Ovary (tissue), 3 donors: Measurements from ENCODE around the gene MAP4.

ENCODE experiments used
- CTCF ChIP-seq, 3 donors: fragments of 450-650 bp in 2 of 3; fragments of 200-600 bp in 1 of 3; IDR thresholded peaks; one replicate each; pipeline versions ENCODE4 v1.5.1 to v1.8.0; 2016 to 2022; ENCODE audit warnings: antibody characterized with exemption in 3 of 3, mild to moderate bottlenecking in 1 of 3
- EP300 ChIP-seq: sonication (generic); formaldehyde crosslinking; IDR thresholded peaks from one replicate; pipeline ENCODE4 v1.6.1; 2017; ENCODE audit warnings: antibody characterized with exemption
- POLR2A ChIP-seq: fragments of 450-650 bp; IDR thresholded peaks from one replicate; pipeline ENCODE4 v1.6.1; 2017; ENCODE audit warnings: antibody characterized with exemption, mild to moderate bottlenecking, moderate library complexity
- donor health status: DM: no; HTN: no; CAD: no.

GRCh38 chr3:47979070-47979469, 37.1 kb downstream of the MAP4 start:
- no peak for TF ChIP-seq POLR2A
- no peak for TF ChIP-seq CTCF (IDR thresholded peaks at IDR 0.05)
- TF ChIP-seq EP300, result no peak
